Measurements from ENCODE around the gene ARHGAP25.

ARHGAP25 gene

GRCh38 chr2:68837164-68837860 is 102.7 kb downstream of the ARHGAP25 start:
- DNase-seq: peak; percentile 56 to 93

DNA sequence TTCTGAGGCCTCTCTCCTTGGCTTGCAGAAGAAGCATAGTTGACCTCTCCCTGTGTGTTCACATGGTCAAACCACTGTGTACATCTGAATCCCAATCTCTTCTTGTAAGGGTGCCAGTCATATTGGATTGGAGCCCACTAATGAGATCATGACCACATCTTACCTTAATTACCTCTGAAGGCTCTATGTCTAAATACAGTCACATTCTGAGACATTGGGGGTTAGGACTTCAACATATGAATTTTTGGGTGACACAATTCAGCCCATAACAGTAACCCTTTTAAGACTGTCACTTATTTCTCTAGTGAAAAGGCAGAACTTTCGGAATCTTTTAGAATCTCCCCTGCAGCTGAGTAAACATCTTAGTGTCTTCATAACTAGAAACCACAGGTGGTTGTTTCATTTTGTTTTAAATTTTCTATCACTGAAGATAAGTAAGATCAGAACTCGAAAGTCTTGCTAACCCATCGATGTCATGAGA is 103.3 kb downstream of the ARHGAP25 start:
- DNase-seq: no peak

GRCh38 chr2:68838641-68839040 is 104.0 kb downstream of the ARHGAP25 start:
- DNase-seq: no peak

DNA sequence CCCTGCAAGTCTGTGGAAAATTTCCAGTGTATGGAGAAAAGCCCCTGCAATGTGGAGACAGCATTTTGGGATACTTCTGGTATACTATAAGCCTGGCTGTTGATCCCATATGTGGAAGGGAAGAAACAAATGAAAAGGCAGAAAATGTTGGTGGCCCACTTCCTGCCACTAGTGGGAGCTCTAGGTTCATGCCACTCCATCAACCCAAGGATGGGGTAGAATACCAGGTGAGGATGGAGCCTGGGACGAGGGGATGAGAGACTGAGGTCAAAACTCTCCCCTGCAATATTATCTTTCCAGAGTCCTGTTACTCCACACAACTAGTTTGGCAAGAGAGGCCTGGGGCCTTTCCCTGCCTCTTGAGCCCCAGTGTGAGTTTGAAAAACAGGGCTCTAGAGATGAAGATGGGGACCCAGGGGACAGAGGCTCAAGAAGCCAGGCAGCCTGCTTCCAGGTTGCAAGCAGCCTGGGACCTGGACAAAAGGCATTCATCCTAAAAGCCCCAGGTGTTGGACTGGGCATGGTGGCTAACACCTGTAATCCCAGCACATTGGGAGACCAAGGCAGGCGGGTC is 104.7 kb downstream of the ARHGAP25 start:
- peak in 1 of 2 donors; percentile 74 for DNase-seq

DNA sequence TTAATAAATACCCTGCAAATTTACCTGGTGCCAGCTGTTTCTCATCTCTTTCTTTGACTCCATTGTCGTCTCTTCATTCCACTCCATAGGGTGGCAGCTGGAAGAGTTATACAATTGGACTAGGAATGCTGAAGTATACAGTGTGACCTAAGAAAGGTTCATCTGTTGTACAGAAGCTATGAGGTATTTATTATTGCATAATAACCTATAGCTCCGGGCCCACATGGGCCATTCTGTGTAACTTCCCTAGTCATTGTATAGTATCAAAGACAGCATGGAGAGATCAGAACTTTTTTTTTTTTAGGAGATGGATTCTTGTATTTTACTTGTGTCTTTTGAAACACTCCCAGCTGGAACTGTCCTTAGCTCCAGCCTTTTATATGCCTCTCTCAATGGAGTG is 110.4 kb downstream of the ARHGAP25 start:
- peak in 1 of 2 donors; percentile 22 for DNase-seq

GRCh38 chr2:68846091-68846490 is 111.5 kb downstream of the ARHGAP25 start:
- DNase-seq: no peak

GRCh38 chr2:68847751-68848150 is 113.1 kb downstream of the ARHGAP25 start:
- no peak for DNase-seq

DNA sequence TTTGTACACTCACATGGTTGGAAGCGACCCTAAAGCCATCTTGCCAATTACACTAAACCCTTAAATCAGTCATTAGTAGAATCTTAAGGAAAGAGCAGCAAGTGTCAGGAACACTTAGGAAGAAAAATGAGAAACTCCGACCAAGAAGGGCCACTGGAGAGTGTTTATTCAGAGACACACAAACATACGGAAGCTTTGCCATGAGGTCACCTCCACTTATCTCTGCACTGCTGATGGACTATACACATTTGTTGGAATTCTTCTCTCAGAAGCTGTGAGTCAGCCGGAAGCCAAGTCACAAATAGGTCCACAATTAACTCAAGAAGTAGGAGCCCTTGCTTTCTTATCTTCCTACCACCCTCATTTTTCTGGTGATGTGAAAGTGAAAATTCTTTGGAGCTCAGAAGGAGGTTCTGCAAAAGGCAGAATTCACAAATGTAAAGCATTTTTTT is 115.0 kb downstream of the ARHGAP25 start:
- DNase-seq: no peak

DNA sequence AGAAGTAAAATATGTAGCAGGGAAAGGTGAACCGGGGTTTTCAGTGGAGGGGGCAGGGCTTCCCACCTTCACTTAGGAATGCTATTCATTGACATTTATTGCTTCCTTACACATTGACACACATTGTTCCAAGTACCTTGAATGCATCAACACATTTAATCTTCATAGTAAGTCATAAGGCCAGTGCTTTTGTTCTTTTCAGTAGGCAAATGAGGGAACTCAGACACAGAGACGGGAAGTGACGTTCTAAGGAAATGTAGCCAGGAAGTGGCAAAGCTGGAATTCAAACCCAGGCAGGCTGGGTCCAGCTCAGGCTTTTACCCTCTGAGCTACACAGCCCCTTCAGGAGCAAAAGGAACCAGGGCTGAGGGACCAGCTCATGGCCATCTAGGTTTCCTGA is 115.9 kb downstream of the ARHGAP25 start:
- no peak for DNase-seq

DNA sequence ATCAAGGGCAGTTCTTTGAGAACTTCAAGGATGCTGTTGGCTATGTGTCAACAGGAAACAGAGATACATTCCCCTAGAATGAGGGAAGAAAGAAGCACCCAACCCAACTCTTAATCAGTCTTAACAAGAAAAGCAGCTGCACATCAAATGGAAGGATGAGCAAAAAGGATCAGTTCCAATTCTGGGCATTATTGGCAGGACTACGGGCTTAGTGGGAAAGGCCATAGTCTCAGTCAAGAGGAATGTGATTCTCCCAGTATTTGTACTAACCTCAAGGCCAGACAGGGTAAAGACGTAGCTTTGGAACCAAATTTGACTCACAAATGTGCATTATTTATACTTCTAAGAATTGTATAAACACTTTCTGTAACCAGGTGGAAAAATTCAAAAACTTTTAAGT is 118.4 kb downstream of the ARHGAP25 start:
- no peak for DNase-seq

- DNase-seq: no peak
Measured at GRCh38 chr2:68853915-68854314, 119.3 kb downstream of the ARHGAP25 start.

- DNase-seq: peak in 1 of 2 donors; percentile 48
Measured at GRCh38 chr2:68854476-68854875, 119.9 kb downstream of the ARHGAP25 start.

DNA sequence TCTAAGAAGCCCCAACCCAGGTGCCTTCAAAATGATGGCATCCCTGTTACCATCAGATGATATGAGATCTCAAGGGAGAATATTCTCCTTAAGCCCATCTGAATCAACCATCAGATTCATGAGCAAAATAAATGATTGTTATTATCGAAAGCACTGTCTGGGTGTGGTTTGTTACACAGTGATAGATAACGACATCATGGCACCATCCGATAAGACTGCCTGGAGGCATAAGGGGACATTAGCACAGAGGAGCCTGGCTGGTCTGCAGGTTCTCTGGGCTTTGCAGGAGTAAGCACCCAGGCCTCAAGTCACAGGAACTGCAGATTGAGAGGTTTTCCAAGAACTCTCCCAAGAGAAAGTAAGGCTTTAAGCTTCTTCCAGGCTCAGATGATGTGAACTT is 120.9 kb downstream of the ARHGAP25 start:
- DNase-seq: no peak

DNA sequence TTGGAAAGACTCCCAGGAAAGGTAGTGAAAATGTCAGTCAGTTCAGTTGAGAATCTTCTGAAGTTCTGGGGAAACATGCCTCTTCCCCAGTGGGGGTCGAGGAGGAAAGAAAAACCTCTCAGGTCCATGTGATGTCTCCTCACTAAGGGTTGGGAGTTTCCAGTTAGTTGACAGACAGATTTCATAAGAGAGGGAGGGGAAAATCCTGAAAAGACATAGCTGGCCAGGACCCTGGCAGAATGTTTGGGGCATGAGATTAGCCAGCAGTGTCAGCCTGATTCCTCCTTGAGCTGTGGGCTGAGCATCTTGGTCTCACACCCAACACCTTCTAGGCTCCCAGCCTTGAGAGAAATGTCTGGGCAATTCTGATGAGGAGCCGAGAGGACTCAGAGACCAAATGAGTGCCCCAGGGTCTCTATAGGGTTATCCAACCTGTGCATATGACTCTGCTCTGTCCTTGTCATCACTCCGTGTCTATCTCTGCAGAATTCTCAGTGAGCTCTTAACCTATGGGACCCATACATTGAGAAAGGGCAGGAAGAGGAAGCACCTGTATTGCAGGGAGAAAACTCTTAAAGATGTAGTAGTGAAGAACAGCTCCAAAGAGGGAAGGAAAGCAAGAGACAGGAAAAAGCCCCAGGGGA is 122.7 kb downstream of the ARHGAP25 start:
- DNase-seq: peak; percentile 79 to 88

- DNase-seq: peak; percentile 84 to 91
Measured at GRCh38 chr2:68857855-68858456, 123.3 kb downstream of the ARHGAP25 start.

- DNase-seq: no peak
Measured at GRCh38 chr2:68860111-68860510, 125.5 kb downstream of the ARHGAP25 start.

GRCh38 chr2:68861330-68861729 is 126.7 kb downstream of the ARHGAP25 start:
- DNase-seq: peak; percentile 65 to 73

- no peak for DNase-seq
Measured at GRCh38 chr2:68862889-68863288, 128.3 kb downstream of the ARHGAP25 start.

GRCh38 chr2:68863996-68864395 is 129.4 kb downstream of the ARHGAP25 start:
- peak in 1 of 2 donors; percentile 46 for DNase-seq

- DNase-seq: no peak
Measured at GRCh38 chr2:68865108-68865507, 130.5 kb downstream of the ARHGAP25 start.

- no peak for DNase-seq
Measured at GRCh38 chr2:68870215-68870614, 135.6 kb downstream of the ARHGAP25 start.

DNA sequence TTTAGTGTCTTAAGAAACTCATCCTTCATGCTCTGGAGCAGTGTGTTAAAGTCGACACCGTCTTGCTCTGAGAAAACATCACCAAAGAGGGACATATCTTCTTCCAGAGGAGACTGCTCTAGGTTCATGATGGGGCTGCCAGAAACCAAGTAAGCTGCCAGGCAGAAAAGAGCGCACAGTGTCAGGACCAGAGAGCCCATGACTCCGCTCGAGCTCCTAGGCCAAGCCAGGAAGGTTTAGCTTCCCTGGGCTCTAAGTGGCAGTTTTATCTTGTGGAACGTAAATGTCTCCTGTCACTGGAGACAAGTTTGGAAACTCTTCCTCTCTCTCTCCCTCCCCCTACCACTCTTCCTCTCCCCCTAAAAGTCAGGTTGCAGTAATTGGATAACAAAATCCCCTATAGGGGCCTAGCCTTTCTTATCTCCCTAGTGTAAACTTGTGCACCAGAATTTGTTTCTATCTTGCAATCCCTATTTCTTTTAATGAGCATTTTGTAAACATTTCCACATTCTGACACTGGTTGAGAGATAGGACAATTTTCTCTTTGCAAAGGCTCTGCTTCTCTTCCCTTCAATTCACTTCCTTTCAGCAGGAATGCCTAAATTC is 136.7 kb downstream of the ARHGAP25 start, which contains the start of gene BMP10:
BMP10 (minus strand) TSS at position 239 of the 606 bp plus-strand sequence; CDS start at position 200, 39 bp downstream.
- no peak for DNase-seq
